GM19351 (cell line): Measurements from ENCODE around the gene GOLGA6L7.
"Not testable (repeated sequence)": the region's sequence is repeated elsewhere in the genome, so short reads cannot be mapped to it uniquely, and the experiment has no call there.

ENCODE experiments used
- ATAC-seq: cut with Tn5 transposase; IDR thresholded peaks from one replicate; pipeline ENCODE4 v1.9.1; 2021; ENCODE audit warnings: mild to moderate bottlenecking, moderate library complexity; ENCODE audit not compliant: unreplicated experiment

Gene GOLGA6L7, protein sequence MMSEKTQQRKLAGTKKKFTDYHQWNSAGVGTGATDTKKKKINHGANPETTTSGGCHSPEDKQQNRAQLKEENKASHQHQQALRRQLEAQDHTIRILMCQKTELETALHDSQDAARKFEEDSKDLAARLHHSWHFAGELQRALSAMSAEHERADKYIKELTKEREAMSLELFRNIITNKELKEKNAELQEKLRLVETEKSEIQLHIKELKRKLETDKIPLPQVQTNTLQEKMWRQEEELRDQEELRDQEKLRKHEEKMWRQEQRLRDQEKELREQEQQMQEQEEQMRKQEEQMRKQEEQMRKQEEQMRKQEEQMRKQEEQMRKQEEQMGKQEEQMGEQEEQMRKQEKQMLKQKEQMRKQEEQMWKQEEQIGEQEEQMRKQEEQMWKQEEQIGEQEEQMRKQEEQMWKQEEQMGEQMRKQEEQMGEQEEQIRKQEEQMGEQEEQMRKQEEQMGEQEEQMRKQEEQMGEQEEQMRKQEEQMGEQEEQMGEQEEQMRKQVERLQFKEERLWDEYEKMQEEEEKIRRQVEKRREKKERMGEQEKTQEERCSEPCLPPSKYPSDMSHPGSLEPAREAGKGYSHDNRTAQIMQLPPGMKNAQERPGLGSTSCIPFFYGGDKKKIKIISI

DNA sequence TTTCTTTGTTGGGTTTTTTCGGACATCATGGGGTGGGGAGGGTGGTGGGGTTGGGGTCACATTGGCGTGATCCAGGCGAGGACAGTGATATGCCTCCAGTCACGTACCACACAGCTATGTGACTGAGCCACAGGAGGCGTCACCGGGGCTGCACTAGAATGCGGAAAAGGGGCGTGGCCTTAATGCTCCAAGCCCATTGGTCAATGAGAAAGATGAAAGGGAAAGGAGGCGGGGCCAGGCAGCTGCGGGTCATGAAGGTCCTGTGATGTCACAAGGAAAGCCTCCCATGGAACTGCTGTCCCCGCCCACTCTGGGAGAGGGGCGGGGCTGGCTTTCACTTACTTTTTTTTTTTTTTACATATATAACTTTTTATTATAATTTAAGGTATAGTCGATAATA, at the start of gene GOLGA6L7:
Gene GOLGA6L7, minus strand, starts transcription at position 124 of the 400 bp plus-strand sequence. Its CDS starts 95 bp downstream, at position 29.
- ATAC-seq = not testable (repeated sequence)

DNA sequence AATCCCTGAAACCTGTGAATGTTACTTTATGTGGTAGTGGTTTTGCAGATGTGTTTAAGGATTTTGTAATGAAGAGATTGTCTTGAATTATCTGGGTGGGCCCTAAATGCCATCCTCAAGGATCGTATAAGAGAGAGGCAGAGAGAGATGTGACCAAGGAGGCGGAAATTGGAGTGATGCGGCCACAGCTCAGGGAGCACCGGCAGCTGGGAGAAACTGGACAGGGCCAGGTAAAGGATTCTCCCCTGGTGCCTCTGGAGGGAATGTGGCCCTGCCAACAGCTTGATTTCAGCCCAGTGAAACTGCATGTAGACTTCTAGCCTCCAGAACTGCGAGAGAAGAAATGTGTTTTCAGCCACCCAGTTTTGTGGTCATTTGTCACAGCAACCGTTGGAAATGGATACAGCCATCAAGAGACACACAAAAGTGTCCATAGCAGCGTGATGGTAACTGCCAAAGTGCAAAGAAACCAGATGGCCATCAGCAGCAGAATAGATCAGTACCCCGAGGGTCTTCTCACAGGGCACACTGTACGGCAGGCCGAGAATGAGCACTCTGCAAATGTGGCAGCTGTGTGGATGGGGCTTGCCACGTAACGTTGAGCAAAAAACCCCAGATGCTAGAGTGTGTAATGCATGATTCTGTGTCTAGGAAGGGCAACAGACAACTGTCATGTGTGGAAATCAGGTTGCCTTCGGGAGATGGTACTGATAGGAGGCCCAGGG, 49.6 kb upstream of the GOLGA6L7 start:
- no peak for ATAC-seq

DNA sequence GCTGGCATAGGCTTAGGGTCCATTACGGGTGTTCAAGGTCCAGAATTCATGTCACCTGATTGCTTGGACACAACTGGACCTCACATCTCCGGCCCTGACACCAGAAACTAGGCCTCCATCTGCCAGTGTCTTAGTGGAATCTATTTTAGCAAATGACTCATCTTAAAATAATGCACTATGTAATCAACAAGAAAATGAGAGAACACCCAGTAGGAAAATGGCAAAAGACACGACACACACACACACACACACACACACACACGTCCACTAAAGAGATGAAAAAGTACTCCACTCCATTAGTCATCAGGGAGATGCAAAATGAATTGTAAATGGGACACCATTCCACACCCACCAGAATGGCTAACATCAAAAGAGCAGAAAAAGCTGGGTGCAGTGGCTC, 48.5 kb upstream of the GOLGA6L7 start:
- ATAC-seq = no peak

DNA sequence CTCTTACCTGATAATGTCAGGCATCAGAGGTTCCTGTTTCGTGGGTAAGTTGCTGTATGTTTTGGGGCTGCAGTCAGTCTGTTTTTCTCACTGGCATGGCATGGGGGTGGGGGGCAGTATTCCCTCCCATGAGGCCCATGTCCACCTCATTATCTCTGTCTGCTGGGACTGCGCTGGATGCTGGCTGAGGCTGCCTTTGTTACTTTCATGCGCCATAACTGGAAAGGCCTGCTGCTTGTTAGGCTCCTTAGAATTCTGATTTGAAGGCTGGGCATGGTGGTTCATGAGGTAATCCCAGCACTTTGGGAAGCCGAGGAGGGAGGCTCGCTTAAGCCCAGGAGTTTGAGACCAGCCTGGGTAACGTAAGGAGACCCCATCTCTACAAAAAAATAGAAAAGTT, 47.1 kb upstream of the GOLGA6L7 start:
- ATAC-seq = no peak

DNA sequence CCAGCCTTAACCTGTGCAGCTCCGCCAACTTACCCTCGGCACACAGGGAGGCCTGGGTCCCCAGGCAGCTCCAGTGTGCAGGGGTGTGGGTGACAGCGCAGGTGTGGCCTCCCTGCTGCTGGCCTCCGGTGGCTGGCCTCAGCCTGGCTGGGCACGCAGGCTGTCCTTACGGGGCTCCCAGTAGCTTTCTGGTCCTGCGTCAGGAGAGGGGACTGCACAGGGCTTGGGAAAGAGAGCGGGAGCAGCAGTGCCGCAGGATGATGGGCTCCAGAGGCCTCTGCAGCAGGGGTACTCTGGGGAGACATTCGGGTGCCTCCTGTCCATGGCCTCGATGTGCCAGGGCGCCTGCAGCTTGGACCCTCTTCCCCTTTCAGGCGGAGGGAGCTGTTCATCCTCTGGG, 46.7 kb upstream of the GOLGA6L7 start:
- ATAC-seq = no peak

DNA sequence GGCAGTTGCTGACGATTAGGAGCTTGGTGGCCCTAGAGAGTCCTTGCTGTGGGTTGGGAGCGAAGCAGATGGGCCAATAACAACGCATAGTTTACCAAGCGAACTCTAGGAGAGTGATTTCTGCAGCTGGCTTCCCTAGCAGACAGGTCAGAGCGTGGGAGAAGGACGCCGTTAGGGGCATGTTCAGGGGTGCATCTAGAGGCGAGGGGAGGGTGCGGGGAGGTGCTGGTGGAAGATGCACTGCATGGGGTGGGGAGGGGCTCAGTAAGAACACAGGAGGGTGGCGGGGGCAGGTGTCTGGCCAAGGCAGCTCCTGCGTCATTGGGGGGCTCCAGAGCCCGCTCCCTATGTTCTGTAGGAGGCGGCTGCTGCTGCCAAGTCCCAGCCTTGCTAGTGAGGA, 46.2 kb upstream of the GOLGA6L7 start:
- ATAC-seq = no peak

DNA sequence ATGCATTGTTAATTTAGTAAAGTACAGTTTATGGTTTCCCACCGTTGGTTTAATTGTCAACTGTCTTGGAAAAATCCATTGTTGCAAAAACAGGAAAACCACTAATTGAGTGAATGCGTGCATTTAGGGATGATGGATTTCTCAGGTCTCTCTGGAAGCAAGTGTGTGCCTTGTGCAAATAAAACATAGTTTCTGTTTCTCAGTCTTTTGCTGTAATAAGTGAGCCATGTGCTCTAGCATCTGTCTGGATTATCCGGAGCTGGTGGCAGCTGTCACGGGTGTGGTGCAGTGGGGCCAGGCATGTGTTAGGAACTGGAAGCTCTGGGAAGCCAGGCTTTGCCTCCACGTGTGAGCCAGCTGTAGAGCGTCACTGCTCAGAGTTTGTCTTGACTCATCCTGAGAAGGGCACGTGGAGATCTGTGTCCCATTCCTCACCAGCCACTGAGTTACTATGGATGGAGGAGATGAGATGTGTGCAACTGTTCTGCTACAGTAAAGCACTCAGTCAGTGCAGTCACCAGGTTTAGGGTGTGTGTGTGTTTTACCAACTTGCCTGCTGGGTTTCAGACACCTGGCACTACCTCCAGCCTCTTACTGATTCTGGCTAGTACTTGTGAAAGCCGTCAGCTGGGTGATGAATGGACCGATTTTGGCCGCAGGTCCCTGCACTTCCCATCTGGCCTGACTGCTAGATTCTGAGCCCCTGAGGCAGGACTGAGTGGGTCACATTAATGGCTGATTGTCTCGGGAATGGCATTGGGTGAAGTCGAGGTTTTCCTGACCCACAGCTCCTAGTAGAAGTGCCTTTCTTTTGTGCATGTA, 44.6 kb upstream of the GOLGA6L7 start:
- ATAC-seq = no peak

DNA sequence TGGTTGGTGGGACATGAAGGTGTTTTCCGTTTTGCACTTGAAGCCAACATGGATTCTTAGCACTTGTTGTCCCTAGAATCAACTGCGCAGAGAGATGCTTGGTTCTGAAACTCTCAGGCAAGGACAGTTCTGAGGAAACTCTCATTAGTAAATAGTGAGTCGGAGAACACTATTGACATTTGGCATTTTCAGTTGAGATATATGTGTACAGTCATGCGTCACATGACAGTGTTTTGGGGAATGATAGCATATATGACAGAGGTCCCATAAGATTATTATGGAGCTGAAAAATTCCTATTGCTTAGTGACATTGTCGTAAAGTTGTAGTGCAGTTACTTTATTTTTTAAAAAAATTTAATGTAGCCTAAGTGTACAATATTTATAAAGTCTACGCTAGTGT, 43.1 kb upstream of the GOLGA6L7 start:
- ATAC-seq = no peak

DNA sequence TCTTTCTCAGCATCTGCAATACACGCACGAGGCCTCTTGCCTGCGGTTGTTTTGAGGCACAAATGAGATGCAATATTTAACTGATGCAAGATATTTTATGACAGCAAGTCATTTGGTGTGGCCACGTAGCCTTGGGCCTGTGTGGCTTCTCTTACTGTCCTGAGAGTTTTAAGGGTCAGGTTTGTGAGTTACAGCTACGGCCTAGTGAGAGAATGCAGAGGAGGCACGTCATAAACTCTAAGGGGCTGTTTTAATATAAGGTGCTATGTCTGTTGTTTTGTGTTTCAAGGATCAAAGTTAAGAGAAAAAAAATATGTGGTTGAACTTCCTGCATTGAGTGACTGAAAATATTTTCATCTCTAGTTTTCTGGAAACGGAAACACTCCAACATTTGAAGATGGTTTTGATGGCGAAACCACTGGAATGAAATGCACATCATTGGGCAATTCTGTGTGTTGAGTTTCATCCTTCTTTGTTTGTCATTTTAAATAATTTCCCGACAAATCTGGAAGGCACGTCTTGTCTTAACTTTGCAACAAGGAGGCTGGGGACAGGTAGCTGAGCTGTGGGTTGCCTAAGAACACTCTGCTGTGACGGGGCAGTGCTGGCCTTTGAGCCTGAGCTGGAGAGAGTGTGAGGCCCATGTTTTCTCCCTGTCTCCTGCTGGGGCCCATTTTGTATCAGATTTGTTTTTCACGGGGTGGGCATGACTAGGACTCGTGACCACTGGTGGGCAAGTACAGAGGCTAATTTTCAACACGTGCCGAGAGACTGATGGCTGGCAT, 42.5 kb upstream of the GOLGA6L7 start:
- no peak for ATAC-seq

DNA sequence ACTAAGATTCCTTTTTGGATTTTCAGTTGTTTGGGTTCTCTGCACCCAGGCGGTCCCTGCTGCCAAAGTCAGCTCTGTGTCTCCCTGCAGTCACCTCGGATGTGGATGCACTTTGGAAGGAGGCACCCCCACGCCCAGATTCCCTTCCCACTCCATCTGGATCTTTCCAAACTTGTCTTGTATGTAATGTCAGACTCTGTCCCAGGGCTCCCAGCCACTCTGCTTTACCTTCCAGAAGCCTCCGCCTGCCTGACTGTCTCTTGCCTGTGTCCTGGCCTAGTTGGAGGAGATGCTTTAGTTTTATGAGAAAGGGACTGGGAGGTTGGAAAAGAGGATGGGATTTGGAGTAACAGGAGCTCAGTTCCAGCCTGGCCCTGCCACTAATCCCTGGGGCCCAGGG, 41.8 kb upstream of the GOLGA6L7 start:
- not testable (repeated sequence) for ATAC-seq

DNA sequence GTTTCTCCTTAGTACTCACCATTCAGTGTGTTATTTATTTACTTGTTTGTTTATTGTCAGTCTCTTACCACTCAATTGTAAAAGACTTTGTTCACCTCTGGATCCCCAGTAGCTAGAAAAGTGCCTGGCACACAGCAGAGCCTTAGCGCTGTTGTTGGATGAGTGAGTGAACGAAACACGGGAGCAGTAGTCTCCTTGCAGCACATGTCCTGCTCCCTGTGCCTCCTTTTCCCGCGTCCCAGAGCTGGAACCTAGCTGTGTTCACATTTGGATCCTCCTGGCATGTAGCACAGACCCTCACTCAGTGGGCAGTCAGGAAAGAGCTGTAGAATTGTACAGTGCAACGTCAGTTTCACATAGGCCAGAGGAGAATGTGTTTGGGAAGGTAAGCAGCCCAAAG, 41.4 kb upstream of the GOLGA6L7 start:
- not testable (repeated sequence) for ATAC-seq

DNA sequence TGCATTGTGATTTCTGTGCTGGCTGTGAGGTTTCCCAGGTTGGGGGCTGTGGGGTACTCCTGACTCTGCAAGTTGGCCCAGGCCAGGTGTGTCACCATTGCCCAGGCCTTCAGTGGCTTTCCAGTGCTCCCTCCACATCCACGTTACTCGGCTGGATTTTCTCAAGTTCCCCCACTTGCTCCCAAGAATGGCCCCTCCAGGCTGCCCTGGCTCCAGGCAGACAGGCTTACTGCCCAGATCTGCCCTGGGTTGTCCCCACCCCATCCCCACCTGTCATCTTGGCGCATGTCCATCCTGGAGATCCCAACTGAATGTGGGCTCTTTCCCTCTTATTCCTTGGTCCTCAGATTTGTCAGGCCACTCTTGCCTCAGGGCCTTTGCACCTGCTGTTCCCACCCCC, 40.9 kb upstream of the GOLGA6L7 start:
- no peak for ATAC-seq

DNA sequence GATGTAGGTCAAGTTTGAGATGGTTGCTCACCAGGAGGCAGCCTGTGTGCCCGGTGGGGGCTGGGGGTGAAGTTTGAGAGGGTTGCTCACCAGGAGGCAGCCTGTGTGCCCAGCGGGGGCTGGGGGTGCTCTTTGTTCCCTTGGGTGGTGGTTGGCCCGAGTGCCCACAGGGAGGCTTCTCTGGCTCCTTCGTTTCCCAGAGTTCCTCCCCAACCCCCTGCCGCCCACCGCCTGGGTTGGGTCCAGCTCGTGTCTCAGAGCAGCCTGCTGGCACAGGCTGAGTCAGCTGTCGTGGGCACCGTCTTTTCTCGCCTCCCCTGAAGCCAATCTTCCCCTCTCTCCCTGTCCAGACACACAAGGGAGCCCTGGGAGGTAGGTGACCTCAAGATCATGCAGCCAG, 40.5 kb upstream of the GOLGA6L7 start:
- no peak for ATAC-seq

DNA sequence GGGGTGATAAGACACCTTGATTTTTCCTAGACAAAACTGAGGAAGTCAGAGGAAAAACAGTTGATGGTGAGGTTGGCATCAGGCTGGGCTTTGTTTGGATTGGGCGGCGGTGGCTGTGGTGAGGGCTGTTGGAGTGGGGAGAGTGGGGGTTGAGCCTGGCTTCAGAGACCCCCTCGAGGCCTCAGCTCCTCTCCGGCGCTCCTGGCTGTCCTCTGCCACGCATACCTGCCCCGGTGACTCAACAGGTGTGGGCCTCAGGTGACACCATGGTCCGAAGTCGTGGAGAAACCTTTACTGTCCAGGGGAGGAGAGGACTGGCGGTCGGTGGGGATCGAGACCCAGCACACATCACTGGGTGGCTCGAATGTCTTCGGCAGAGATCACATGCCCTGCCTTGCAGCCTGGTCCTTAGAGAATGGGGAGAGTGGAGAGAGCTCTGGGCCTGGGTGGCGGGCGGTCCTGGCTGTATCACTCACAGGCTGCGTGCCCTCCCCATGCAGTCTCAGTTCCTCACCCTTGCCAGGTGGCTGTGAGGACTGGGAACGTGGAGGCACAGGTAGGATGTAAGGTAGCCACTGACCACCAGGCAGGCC, 40.0 kb upstream of the GOLGA6L7 start:
- ATAC-seq = no peak

DNA sequence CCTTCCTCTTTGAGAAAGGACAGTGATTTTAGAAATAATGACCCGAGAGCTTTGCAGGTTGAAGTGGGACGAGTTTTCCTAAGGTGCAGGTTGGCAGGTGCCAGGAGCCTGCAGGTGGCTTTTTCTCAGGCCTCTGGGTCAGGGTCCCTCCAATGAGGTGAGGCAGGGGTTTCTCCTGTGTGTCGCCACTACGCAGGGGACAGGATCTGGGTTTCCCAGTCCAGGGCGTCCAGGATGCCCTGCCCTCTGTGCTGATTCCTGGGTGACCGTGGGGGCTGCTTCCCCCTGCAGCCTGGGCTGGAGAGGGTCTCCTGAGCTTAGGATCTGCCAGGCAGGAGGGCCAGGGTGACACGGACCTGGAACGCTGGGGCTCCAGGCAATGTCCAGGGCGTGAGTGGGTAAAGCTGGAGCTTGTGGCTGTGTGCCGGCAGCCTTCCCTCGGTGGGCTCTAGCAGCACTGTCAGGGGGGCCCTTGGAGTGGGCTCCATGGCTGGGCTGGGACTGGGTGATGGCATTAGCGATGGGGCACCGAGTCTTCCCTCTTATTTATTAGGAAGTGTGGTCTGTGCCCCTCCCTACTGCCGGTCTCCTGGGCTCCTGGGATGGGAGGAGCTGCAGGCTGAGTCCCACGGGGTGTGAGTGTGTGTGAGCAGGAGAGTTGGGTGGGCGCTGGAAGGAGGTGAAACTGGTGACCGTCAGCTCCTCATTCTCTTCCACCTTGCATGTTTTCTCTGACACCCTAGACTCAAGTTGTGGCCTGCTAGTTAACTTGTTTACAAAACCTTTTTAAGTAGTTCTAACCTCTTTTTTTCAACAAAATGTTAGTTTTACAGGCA, 39.1 kb upstream of the GOLGA6L7 start:
- no peak for ATAC-seq

DNA sequence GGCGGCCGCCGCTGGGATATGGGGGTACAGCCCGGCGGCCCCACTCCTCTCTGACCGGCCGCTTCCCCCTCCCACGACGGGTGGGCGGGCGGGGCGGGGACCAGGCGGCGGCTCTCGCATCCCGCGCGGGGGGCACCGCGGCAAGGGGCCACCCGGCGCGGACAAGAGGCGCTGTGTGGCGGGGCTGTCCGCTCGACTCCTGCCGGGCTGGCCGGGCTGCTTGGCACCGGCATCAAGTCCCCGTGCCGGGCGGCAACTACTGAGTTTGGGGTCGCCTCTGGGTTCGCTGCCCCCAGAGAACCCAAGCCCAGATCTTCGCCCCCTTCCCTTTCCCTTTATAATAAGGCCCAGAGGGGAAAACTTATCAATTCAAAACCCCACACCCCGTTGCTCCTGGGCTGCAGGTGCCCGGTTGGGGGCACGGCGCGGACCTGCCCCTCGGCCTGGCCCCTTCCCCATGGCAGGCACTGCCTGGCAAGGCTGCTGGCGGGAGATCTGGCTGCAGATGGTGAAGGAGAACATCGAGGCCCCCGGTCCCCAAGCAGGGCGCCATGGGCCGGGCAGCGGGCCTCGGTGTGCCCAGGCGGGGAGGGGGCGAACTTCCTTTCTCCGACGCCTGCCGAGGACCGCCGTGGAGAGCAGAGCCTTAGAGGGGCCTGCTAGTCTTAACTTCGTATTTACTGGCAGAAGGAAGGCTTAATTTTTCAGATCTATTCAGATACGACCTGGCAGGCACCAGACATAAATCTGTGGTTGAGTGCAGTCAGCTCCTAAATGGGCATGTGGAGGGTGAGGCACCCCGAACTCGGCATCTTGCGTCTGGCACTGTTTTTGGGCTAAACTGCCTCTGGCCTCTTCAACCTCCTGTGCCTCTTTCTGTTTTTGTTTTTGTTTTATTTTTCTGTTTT, 38.2 kb upstream of the GOLGA6L7 start:
- no peak for ATAC-seq

DNA sequence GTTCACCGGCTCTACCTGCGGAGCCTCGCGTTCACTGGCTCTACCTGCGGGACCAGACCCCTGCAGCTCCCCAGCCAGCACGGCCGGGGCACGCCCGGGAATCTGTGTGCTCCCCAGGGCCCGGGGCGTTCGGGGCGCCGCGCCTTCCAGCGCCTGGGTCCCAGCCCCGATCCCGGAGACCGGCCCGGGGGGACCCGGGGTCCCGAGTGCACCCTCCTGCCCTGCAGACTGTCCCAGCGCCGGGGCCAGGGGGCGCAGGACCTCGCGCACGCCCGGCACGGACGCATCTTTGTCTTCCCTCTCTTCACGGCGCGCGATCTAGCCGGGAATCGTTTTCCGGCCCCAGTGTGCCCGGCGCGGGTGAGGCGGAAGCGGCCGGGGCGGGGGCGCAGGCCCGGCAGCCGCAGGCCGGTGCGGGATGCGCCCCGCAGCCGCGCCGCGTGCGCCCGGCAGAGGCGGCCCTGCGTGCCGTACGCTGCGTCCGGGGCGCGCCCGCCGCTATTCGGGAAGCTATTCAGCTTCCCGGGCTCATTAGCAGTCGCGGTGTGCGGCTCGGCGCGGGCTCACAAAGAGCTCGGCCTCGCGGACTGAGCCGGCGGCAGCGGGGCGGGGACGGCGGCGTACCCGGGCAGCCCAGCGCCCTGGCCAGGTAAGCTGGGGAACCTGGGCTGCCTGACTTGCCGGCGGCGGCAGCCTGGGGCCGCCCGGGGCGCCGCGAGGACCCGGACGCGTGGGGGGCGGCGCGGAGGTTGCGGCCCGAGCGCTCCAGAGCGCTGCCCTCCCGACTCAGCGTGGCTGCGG, 37.4 kb upstream of the GOLGA6L7 start, which contains the start of gene APBA2:
Gene APBA2, plus strand, starts transcription at position 345 of the 801 bp plus-strand sequence. CDS start 167,911 bp downstream, outside the sequence.
- ATAC-seq = no peak
